ENCODE measurements around the gene RRN3. TPM values are rescaled to one million over a fixed set of nuclear protein-coding genes. Genes with fewer than 3 reads are reported as not detected.

The RRN3 gene
- total and polyA plus RNA-seq, 9 of the 15 experiments (the other 6 are each of a cell fraction or from before 2014, with no cell fraction given): 22.2 to 49.5 (median 28.4) TPM

GRCh38 chr16:15049581-15050180 is 44.4 kb downstream of the RRN3 start:
- Histone ChIP-seq H4K20me1 (replicated peaks; ENCODE audit: control insufficient read depth, insufficient read depth, low read length) (no peaks in the 10 kb centered on the region; the same call in 1 of the 2 replicates), H3K27me3 (ENCODE audit: control insufficient read depth in 2 of 2, insufficient read depth in 2 of 2, low read length in 2 of 2) (no peaks in the 10 kb centered on the region), H3K36me3 (ENCODE audit: control insufficient read depth, insufficient read depth, low read length) (peaks cover 6% of the 10 kb centered on the region; the same call in 1 of the 3 replicates), H3K27ac (ENCODE audit: extremely low read depth, low read depth, low read length) (no peak overlapping the region), H3K4me3 (no peak overlapping the region), H2AFZ (ENCODE audit: low read depth, low read length) (no peak overlapping the region), H3K9ac (ENCODE audit: insufficient read depth in 1 of 2, low read depth in 2 of 2, low read length in 2 of 2) (no peak overlapping the region), H3K9me3 (replicated peaks; ENCODE audit: control insufficient read depth, insufficient read depth, low read depth, low read length) (peaks cover 3% of the 10 kb centered on the region; the same call in 1 of the 2 replicates), H3K4me1 (replicated peaks in 1 of 2; ENCODE audit: control insufficient read depth in 2 of 2, insufficient read depth in 2 of 2, low read length in 2 of 2) (peaks cover 2 to 4% of the 10 kb centered on the region in 2 experiments; a peak in 2 of 5 replicates), H3K4me2 (ENCODE audit: insufficient read depth, low read length) (no peak overlapping the region), H3K9me1 (ENCODE audit: control insufficient read depth, insufficient read depth, low read length) (no peaks in the 10 kb centered on the region), H3K79me2 (ENCODE audit: control insufficient read depth, insufficient read depth, low read length) (0 out of 3 replicates have a peak, but pooled peaks cover 5% of the 10 kb centered on the region)
- POLR2A ChIA-PET: interaction anchor here (1.1 kb wide), 1 partner anchor 9 kb away, joined by 3 read pairs; no protein-coding TSS in a partner anchor
- no peak for TF ChIP-seq MED1 (CRISPR knock-in tag; IDR thresholded peaks at IDR 0.05; ENCODE audit: borderline replicate concordance)
- CTCF ChIA-PET (ENCODE audit: low intra/inter-chr PET ratio): no interaction called here
- WGBS (ENCODE audit: insufficient coverage, low coverage, missing lambda C conversion rate): 79% methylated on average over 3 of the region's 3 CpGs
- FAIRE-seq: no peak
- in situ Hi-C loops (cut with MboI): loop anchor here (25.0 kb wide), 1 partner anchor 162 kb away; no protein-coding TSS in a partner anchor
- ATAC-seq: no peak
- BruUV-seq (replicated peaks): no TSS peak
- DNase-seq (ENCODE audit: extremely low read depth in 1 of 4, low spot score in 3 of 4): no peak
- intact Hi-C loops (cut with micrococcal nuclease): no loop called here

GRCh38 chr16:15046692-15047376 is 47.2 kb downstream of the RRN3 start:
- peak overlapping the region in 1 of 2 experiments; percentile 75; a peak in 2 of 4 replicates for H3K9ac ChIP-seq (ENCODE audit: insufficient read depth in 1 of 2, low read depth in 2 of 2, low read length in 2 of 2)
- ATAC-seq: peak; percentile 42; the same call in 1 of the 3 replicates
- intact Hi-C loops (cut with micrococcal nuclease) (no loop called here), in situ Hi-C loops (cut with MboI) (no loop called here)
- no peaks in the 10 kb centered on the region for H3K9me1 ChIP-seq (ENCODE audit: control insufficient read depth, insufficient read depth, low read length)
- no peaks in the 10 kb centered on the region; the same call in 1 of the 2 replicates for H4K20me1 ChIP-seq (replicated peaks; ENCODE audit: control insufficient read depth, insufficient read depth, low read length)
- no peak for FAIRE-seq
- H3K27me3 ChIP-seq (ENCODE audit: control insufficient read depth in 2 of 2, insufficient read depth in 2 of 2, low read length in 2 of 2): no peaks in the 10 kb centered on the region
- H3K4me1 ChIP-seq (replicated peaks in 1 of 2; ENCODE audit: control insufficient read depth in 2 of 2, insufficient read depth in 2 of 2, low read length in 2 of 2): peaks cover 0 to 2% of the 10 kb centered on the region in 2 experiments; a peak in 1 of 5 replicates
- POLR2A ChIA-PET: interaction anchor here (1.8 kb wide), 1 partner anchor 9 kb away, joined by 6 read pairs; no protein-coding TSS in a partner anchor
- BruUV-seq (replicated peaks): no TSS peak
- peaks cover 10% of the 10 kb centered on the region; the same call in 1 of the 3 replicates for H3K36me3 ChIP-seq (ENCODE audit: control insufficient read depth, insufficient read depth, low read length)
- peak; percentile 30 to 39 (median 34) for DNase-seq (ENCODE audit: extremely low read depth in 1 of 4, low spot score in 3 of 4)
- H3K79me2 ChIP-seq (ENCODE audit: control insufficient read depth, insufficient read depth, low read length): no peaks in the 10 kb centered on the region
- no peak overlapping the region for H3K4me2 ChIP-seq (ENCODE audit: insufficient read depth, low read length)
- WGBS (ENCODE audit: insufficient coverage, low coverage, missing lambda C conversion rate): 73% methylated on average over 18 of the region's 21 CpGs
- no peak overlapping the region for H3K27ac ChIP-seq (ENCODE audit: extremely low read depth, low read depth, low read length)
- no peaks in the 10 kb centered on the region for H3K9me3 ChIP-seq (replicated peaks; ENCODE audit: control insufficient read depth, insufficient read depth, low read depth, low read length)
- H3K4me3 ChIP-seq: no peak overlapping the region
- CTCF ChIA-PET (ENCODE audit: low intra/inter-chr PET ratio): no interaction called here
- H2AFZ ChIP-seq (ENCODE audit: low read depth, low read length): no peak overlapping the region
- TF ChIP-seq RBM25 (IDR thresholded peaks at IDR 0.05; ENCODE audit: low read depth, low read length, severe bottlenecking) (peak; percentile 77), CTCF (IDR thresholded peaks at IDR 0.05 in 2 of 3, conservative IDR thresholded peaks at IDR 0.05 in 1 of 3; ENCODE audit: insufficient read depth in 2 of 3, low read depth in 1 of 3, low read length in 3 of 3) (peak; percentile 37 to 60 (median 43); a peak in 5 of 6 replicates), SMARCA5 (IDR thresholded peaks at IDR 0.05) (peak; percentile 76), THAP7 (CRISPR knock-in tag; IDR thresholded peaks at IDR 0.05) (no peak), FOXA1 (IDR thresholded peaks at IDR 0.05; ENCODE audit: borderline replicate concordance) (no peak), MECOM (CRISPR knock-in tag; IDR thresholded peaks at IDR 0.05) (no peak), KDM1A (IDR thresholded peaks at IDR 0.05) (peak in 1 of 2 experiments; percentile 55; a peak in 2 of 4 replicates), ZNF121 (CRISPR knock-in tag; conservative IDR thresholded peaks at IDR 0.05) (peak; percentile 99), ZNF316 (IDR thresholded peaks at IDR 0.05) (peak; percentile 61)
